Activated CD4-positive, alpha-beta T cell treated with anti-CD3 and anti-CD28 coated beads, Interleukin-2, amount 50 U/mL, for 4 hours (primary cell): ENCODE measurements around the gene MICU1.
"Not testable (repeated sequence)": the region's sequence is repeated elsewhere in the genome, so short reads cannot be mapped to it uniquely, and the experiment has no call there.

Experiments
- DNase-seq, 2 experiments: peaks; one replicate each; pipeline ENCODE4 v3.0.0-alpha.2; 2020

The MICU1 gene

DNA sequence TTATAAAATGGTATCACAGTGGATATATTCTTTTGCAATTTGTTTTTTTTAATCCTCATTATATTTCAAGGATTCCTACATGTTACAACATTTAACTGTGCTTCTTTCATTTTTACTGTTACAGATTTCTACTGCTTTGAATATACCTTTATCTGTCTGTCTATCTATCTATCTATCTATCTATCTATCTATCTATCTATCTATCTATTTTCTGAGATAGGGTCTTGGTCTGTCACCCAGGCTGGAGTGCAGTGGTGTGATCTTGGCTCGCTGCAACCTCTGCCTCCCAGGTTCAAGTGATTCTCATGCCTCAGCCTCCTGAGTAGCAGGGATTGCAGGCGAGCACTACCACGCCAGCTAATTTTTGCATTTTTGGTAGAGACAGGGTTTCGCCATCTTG lies 194.9 kb downstream of the MICU1 start:
- not testable (repeated sequence) for DNase-seq

DNA sequence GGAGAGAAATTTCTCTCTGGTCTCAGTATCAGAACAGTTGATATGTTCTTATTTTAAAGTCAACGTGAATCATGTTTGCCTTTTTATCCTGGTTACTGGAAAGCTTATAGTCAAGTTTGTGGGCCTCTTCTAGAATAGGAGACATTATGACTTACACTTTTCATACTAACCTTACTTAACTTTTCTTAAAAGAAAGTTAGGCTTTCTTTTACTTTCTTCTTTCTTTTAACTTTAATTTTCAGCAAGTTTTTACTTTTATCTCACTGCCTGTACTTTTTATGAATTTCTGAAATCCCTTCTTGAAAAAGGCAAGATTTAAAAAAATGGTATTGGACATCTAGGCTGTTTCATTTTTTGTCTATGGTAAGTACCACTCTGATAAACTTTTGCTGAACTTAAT lies 195.9 kb downstream of the MICU1 start:
- no peak for DNase-seq

DNA sequence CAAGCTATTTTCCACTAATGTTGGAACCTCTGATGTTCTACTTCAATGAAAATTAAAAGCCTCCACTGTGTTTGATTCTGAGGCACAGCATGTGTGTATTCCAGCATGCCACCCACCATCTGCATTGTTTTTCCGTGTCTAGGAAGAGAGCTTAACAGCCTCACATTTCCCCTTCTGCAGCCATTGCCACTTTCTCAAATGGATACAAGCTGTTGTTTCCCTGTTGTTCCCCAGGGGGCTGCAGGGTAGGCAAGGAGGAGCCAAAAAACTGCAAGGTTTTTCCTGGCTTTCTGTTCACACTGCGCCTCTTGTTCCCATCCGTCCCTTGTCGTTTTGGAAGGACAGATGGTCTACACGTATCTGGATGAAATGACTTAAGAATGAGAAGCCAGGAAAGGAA lies 198.9 kb downstream of the MICU1 start:
- no peak for DNase-seq

DNA sequence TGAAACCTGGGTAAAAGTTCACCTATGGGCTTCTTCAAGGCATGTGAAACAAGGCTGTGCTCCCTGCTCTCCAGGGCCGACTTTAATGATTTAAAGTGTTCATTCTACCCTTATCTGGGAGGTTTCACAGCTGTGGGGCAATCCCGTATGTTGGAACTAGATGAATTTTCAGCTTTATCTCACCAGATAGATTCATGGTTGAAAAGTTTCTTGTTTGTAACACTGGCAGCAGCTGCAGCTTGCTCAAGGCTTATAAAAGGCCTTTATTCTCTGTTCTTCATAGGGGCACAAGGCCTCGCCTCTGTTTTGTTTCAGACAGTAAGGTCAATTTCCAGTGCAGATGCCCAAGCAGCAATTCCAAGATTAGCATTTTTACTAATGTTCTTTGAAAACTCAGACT lies 200.7 kb downstream of the MICU1 start:
- no peak for DNase-seq

DNA sequence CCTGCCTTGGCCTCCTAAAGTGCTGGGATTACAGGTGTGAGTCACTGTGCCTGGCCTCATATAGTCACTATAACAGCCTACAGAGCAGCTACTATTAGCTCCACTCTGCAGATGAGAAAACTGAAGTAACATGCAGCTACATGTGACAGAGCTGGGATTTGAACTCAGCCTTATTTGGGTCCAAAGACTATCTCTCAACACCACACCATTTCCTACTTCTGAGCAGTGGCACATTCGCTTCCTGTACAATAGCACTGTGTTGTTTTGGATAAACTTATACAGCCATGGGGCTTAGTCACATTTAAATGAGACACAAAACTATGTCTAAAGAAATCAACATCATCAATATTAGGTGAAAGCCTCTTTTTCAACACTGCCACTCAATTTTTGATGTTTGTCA lies 201.3 kb downstream of the MICU1 start:
- DNase-seq = no peak

DNA sequence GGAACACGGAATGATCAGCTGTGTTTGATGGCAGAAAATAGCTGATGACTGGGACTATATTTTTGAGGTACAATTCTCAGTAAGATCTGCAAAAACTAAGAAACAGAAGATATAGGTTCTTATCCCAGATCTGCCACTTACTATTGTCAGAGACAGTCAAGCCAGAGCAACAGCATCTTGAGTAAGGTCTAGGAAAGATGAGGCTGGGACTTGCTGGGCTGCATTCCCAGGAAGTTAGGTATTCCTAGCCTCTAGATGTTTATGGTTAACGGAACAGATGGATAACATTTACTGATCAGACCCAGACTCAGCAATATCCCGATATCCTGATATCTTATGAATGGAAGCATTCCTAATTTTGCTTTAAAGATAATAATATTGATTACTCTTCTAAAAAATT lies 202.5 kb downstream of the MICU1 start:
- no peak for DNase-seq

DNA sequence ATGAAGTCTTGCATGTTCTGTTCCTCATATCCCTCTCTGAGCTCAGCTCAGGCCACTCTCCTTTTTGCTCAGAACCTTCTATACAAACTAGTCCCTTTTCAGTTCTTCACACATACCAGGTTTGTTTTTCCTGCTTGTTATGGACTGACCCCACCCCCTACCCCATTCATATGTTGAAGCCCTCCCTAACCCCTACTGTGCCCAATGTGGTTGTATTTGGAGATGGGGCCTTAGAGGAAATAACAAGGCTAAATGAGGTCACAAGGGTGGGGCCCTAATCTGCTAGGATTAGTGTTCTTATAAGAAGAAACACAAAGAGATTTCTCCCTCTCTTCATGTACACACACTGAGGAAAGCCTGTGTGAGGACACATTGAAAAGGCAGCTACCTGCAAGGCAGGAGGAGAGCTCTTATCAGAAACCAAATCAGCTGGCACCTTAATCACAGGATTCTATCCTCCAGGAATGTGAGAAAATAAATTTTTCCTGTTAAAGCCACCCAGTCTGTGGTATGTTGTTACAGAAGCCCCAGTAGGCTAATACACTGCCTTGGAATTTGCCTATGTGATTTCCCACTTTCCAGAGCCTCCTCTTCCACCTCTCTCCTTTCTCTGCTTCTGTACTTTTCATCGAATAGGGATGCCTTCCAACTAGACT lies 203.9 kb downstream of the MICU1 start:
- no peak for DNase-seq

DNA sequence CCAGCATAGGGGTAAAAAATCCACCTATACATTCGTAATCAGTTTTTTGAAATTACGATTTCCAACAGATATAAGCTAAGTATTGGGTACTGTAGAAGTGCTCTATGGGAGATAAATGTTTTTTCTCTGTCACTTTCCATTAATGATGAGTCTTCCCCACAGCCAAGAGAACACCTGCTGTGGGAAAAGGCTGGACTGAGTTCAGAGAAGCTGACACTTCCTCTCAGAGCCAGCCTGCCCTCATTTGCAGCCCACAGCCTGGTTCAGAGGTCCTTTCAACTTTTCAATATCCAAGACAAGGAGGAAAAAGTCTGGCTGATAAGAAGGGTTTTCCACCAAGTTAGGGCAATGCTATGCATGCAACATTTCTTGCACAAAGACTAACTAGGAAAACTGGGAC lies 206.6 kb downstream of the MICU1 start:
- DNase-seq = no peak

DNA sequence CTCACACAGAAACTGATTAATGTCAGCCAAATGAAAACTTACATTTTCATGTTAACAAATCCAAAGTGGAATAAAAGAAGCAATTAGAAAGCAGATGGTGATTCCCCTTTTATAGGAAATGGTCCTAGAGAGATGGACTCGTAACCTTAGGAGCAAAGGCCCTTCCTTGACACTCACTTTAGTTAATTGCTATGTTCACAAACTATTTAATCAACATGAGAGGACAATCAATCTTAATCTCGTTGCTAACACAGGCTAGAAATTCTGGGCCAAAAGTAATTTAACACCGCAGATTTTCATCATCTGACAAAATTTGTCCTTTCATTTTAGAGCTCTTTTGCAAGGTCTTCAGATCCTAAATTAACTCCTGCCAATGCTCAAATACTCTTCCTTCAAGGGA lies 207.2 kb downstream of the MICU1 start:
- no peak for DNase-seq

DNA sequence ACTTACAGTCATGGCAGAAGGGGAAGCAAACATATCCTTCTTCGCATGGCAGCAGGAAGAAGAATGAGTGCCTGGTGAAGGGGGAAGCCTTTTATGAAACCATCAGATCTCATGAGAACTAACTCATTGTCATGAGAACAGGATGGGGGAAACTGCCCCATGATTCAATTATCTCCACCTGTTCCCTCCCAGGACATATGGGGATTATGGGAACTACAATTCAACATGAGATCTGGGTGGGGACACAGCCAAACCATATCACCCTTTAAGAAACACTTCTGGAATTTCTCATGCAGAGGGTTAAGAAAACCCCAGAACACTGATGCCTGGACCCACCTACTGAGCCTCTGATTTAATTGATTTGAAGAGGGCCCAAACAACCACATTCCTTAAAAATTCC lies 207.9 kb downstream of the MICU1 start:
- DNase-seq = no peak

DNA sequence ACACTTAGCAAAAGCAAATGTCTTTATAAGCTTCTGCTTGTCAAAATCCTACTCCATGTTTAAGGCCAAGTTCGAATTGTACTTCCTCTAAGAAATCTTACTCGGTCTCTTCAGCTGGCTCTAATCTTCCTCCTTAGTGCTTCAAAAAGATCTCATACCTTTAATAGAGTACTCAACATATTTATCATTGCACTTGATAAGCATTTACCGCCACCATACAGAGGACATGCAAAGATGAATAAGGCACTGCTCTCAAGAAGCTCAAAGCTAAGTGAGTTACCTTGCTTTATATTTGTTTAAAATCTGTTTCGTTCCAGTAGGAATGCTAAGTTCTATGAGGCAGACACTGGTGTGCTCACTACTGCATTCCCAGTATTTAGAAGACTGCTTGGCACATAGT lies 209.2 kb downstream of the MICU1 start:
- no peak for DNase-seq

DNA sequence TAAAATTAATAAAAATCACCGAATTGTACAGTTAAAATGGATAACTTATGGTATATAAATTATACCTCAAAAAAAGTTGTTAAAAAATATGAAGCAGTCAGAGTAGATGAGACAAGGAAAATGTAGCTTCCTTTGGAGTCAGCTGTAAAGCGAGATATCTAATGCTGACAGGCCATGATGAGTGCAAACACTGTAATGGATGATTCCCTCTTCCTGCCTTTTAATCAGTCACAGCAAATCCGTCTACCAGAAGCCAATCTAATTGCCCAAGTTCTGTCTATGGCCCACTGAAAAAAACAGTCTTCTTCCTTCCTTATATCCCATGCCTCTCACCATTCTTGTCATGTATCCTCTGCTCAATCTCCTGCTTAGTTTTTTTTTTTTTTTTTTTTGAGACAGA lies 211.2 kb downstream of the MICU1 start:
- DNase-seq = no peak

DNA sequence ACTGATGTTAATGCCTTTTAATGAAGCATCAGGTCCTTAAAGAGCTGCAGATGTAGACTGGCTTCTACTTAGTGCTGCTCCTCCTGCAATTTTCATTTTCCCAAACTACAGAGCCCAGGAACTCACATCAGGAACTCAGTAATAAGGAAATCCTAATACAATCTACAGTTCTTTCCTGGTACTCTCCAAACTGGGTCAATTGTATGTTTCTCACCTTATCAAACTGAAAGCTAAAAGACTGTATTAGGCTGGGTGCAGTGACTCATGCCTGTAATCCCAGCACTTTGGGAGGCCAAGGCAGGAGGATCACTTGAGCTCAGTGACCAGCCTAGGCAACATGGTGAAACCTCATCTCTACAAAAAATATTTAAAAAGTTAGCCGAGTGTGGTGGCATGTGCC lies 216.7 kb downstream of the MICU1 start:
- no peak for DNase-seq

DNA sequence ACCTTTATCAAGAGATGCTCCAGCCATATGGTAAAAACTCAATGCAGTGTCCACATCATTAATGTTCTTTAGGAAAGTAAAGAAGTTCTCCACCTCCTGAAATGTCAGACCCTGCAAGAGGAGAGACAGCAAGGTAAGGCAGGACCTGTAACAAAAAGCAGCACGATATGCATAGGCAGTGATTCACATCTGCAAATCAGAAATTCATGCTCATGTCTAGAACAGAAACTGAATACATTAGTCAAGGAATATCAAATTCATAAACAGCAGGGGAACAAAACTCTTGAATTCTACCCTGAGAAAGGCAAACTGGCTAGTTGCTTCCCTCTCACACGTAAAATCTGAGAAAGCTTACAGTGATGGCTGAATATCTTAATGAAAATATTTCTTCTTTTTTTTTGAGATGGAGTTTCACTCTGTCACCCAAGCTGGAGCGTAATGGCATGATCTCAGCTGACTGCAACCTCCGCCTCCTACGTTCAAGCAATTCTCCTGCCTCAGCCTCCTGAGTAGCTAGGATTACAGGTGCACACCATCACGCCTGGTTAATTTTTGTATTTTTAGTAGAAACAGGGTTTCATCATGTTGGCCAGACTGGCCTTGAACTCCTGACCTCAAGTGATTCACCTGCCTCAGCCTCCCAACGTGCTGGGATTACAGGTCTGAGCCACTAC lies 217.8 kb downstream of the MICU1 start:
- no peak for DNase-seq

DNA sequence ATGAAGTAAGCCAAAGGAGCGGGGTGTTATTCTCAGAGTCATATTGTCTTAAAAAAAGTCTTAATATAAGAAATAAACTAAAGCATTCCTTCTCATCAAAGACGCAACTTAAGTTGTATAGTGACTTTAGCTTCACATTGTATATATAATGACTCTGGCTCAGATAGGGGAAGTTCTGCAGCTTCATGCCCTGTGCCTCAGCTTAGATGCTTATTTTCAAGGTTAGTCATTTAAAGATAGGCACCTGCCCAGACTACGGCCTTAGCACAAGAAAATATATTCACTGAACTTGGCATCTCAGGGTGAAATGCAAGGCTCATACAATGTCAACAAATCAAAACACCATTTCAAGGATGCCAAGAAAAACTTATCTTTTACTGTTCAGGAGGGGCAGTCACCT lies 218.4 kb downstream of the MICU1 start:
- no peak for DNase-seq

DNA sequence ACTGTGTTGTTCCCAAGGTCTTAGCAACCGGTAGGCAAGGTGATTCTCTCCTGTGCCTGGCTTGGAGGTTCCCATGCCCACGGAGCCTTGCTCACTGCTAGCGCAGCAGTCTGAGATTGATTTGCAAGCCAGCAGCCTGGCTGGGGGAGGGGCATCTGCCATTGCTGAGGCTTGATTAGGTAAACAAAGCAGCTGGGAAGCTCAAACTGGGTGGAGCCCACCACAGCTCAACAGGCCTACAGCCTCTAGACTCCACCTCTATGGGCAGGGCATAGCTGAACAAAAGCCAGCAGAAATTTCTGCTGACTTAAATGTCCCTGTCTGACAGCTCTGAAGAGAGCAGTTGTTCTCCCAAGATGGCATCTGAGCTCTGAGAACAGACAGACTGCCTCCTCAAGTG lies 230.3 kb downstream of the MICU1 start:
- DNase-seq = not testable (repeated sequence)

DNA sequence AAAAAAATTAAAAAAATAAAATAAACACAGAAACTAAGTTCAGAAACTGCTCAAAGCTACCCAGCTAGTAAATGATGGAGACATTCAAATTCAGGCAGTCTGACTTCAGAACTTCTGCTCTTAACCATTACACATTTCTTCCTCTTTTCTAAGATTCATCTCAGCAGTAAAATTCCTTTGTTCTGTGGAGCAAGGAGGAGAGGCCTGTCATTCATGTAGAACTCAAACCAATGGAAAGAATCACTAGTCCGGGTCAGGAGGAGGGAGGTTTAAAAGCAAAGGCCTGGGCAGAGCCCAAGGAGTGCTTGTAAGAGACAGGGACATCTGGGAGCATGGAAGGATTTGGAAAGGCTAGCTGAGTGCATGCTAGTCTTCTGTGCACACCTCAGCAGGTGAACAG lies 233.3 kb downstream of the MICU1 start:
- no peak for DNase-seq

DNA sequence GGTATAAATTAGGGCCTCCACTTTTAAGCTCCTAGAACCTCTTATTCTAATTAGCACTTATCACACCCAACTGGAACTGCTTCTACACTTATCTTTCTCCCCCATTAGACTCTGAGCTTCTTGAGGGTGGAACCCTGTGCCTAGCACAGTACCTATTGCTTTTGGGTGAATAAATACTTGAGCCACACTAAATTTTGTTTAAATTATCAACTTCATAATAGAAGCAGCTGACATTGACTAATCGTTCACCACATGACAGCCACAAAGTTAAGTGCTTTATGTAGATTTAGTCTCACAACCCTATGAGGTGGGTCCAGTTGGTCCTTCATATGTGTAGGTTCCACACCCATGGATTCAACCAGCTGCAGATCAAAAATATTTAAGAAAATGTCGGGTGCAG lies 235.1 kb downstream of the MICU1 start:
- DNase-seq = no peak

DNA sequence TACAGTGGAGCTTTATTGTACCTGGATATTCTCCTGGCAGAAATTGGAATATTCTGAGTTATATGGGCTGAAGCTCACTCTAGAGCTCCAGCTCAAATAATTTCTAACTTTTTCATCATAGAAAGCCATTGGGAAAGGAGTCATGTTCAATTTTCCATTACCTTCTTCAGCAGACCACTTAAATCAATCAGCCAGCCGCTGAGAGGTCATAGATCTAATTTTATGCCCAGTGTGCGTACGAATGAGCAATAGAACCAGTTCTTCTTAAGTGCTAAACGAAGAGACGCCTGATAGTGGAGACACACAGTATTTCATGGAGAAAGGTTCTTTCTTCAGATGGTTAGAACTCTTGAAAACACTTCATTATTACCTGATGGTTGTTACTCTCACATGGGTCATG lies 236.2 kb downstream of the MICU1 start:
- DNase-seq = no peak

DNA sequence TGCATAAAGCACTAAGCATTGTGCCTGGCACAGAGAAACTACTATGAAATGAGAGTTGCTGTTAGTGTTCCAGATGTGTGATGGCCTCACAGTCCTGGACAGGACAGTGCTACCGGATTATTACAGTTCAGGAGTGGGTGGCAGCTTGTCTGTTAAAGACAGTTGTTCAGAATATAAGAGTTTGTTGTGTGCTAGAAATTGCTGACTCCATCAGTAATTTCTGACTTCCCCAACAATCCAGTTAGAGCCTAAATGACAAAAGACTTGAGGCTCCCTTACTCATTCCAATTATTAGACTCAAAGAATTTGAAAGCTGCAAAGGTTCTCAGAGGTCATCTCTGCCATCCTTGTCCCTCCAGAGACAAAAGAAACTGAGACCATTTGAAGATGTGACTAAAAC lies 236.9 kb downstream of the MICU1 start:
- DNase-seq = no peak

DNA sequence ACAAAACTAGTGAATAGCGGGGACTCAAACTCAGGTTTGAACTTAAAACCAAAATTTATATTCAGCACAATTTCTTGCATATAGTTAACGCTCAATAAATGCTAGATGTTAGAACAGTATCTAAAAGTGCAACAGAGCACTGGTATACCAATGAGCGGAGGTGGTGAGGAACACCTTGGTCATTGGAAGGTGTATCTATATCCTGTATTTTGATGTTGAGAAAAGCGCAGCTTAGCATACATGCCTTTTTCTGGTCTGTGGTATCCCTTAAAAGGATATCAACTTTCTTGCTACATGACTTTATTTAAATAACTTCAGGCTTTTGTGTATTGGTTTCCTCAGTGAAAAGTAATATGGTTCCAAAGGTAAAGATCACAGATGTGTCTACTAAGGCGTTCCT lies 237.8 kb downstream of the MICU1 start:
- DNase-seq = no peak

DNA sequence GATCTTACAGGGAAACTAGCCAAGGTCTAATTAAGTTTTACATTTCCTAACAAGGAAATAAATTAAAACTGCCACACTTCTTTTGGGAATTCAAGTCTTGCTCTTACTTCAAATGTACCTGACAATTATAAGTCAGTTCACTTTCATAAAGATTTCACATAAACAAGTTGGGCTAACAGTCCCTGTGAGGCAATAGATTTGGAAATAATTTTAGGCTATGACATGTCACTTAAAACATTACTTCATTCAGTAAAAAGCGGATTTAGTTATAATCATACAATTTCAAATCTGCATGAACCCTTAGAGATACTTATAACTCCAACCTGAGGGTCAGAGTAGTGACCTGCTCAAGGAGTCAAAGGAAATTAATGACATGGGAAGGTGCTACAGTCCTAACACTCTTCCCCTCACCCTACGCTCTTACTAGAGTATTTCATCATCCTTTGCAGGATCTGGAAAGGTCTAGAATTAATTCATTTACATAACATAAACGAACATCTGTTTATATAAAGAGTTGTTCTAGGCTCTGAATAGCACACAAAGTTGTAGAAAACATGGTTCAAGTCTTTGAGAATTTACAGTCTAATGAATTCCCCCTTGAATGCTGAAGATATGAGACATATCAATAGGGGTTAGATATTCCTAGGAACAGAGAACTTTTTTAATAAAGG lies 238.8 kb downstream of the MICU1 start:
- no peak for DNase-seq

DNA sequence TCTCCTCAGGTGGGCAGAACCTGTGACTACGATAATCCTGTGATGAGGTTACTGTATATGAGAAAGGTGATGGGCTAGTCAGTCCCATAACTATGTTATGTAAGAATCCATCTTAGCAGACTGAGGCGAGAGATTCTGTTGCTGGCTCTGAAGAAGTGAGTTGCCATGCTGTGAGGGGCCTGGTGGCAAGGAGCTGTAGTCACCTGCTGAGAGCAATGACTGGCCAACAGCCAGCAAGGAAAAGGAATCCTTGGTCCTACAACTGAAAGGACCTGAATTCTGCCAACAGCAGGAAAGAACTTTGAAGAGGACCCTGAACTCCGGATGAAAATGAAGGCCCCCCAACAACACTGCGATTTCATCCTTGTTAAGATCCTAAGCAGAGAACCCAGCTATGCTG lies 240.2 kb downstream of the MICU1 start:
- DNase-seq = no peak

DNA sequence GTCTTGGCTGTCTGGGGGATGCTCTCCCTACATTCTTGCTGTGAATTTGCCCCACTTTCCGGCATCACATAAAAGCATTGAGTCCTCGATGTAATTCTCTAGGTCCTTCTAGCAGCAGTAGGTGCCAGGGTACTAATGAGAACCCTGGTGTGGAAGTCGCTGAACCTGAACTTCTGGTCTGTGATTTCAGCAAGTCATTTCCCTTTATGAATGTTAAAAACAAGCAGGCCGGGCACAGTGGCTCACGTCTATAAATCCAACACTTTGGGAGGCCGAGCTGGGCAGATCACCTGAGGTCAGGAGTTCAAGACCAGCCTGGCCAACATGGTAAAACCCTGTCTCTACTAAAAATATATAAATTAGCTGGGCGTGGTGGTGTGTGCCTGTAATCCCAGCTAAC lies 240.9 kb downstream of the MICU1 start:
- not testable (repeated sequence) for DNase-seq

DNA sequence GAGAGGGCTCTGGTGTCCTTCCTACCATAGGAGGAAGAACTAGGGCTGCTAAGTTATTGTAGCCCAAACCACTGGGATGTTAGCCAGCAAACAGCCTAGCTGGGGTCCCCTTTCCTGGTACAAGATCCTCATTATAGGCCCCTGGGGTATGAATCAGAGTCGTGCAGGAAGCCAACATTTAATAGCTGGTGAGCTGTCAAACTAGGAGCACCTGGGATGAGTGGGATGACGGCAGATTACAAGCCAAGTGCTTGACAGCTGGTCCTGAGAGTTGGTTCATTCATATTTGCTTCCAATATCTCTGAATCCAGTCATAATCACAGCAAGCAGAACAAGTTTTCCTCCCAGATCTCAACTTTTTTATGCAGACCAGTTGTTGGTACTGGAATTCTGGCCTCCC lies 246.1 kb downstream of the MICU1 start:
- DNase-seq = no peak
